ENCODE measurements around the gene CERK. TPM values are rescaled to one million over a fixed set of nuclear protein-coding genes. Genes with fewer than 3 reads are reported as not detected.

Gene CERK
- total RNA-seq, 1 donor from 2014 or later: 22.6 TPM

DNA sequence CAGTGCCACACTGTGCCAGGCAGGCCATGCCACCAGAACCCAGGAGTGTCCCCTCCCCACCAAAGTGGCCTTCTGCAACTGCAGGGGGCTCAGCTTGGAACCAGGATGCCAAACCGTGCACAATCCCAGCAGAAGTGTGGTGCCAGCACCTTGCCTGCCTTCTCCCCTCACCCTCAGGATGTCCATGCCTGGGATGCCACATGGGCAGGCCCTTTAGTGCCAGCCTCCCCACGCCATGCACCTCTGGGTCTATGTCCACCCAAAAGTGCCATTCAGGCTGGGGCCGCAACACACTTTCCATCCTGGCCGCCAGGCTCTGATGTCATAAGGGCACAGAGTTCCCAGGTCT, 15.7 kb upstream of the CERK start:
- no peak for DNase-seq (ENCODE audit: low read depth)
- TF ChIP-seq, protein P1, sequence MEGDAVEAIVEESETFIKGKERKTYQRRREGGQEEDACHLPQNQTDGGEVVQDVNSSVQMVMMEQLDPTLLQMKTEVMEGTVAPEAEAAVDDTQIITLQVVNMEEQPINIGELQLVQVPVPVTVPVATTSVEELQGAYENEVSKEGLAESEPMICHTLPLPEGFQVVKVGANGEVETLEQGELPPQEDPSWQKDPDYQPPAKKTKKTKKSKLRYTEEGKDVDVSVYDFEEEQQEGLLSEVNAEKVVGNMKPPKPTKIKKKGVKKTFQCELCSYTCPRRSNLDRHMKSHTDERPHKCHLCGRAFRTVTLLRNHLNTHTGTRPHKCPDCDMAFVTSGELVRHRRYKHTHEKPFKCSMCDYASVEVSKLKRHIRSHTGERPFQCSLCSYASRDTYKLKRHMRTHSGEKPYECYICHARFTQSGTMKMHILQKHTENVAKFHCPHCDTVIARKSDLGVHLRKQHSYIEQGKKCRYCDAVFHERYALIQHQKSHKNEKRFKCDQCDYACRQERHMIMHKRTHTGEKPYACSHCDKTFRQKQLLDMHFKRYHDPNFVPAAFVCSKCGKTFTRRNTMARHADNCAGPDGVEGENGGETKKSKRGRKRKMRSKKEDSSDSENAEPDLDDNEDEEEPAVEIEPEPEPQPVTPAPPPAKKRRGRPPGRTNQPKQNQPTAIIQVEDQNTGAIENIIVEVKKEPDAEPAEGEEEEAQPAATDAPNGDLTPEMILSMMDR (conservative IDR thresholded peaks at IDR 0.05; ENCODE audit: low read depth, low read length): no peak
- no peak overlapping the region for H3K4me3 ChIP-seq (ENCODE audit: low read depth, low read length)

GRCh38 chr22:46753360-46753759, 15.3 kb upstream of the CERK start:
- DNase-seq (ENCODE audit: low read depth): no peak
- TF ChIP-seq, protein P1 (conservative IDR thresholded peaks at IDR 0.05; ENCODE audit: low read depth, low read length): no peak

GRCh38 chr22:46752988-46753310, 14.9 kb upstream of the CERK start:
- H3K4me3 ChIP-seq (ENCODE audit: low read depth, low read length): no peak overlapping the region
- no peak for DNase-seq (ENCODE audit: low read depth)
- TF ChIP-seq, protein P1 (conservative IDR thresholded peaks at IDR 0.05; ENCODE audit: low read depth, low read length): no peak

More at GRCh38 chr22:46753360-46753759, 15.3 kb upstream of the CERK start:
- no peak overlapping the region for H3K4me3 ChIP-seq (ENCODE audit: low read depth, low read length)

DNA sequence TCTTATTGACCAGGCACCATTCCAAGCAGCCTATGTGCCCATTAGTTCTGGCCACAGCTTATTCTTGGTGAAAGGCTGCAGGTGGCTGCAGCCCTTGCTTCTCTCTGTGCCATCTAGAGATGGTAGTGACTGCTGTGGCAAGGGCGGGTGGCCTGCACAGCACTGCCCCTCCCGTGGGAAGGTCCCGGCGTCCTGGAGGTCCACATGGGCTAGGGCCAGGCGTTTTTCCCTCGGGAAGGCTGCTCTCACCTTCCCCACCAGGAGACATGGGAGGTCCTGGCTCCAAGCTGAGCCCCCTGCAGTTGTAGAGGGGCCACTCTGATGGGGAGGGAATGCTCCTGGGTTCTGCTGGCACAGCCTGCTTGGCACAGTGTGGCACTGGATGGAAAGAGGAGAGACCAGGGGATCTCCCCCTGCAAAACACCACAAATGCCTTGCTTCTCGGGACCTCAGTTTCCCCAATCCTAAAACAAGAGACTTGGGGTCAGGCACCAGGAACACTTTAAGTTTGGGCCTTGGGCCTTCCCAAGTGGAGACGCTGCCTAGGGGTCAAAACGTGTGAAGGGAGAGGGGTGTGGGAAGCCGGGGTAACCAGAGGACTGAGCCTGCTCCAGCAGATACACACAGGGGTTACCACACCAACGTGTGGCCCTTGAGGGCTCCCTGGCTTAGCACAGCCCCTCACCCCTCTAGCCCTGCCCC, 14.4 kb upstream of the CERK start:
- DNase-seq (ENCODE audit: low read depth): no peak
- TF ChIP-seq, protein P1 (conservative IDR thresholded peaks at IDR 0.05; ENCODE audit: low read depth, low read length): no peak
- H3K4me3 ChIP-seq (ENCODE audit: low read depth, low read length): no peak overlapping the region

DNA sequence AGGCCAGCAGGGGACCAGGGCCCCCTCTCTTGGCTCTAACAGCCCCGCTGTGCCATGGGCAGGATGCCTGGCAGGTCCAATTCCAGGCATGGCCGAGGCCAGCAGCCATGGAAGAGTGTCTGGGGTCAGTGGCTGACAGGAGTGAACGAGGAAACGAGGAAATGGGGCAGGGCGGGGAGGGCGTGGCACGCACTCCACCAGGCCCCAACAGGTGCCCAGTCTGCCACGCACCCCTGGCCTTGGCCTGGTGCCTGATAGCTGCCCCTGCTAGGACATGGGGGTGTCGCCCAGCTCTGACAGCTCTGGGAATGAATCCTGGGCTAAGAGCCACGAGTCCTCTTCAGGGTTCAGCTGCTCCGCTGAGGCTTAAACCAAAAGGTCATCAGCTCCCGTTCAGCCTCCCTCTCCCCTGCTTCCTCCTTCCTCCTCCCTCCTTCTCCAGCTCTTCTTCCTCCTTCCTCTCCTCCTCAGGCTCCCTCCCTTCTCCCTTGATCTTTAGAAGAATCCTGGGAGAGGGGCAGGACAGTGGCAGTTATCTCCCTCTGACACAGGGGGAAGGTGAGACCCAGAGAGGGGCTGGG, 12.9 kb upstream of the CERK start:
- no peak overlapping the region for H3K4me3 ChIP-seq (ENCODE audit: low read depth, low read length)
- DNase-seq (ENCODE audit: low read depth): no peak
- TF ChIP-seq, protein P1 (conservative IDR thresholded peaks at IDR 0.05; ENCODE audit: low read depth, low read length): no peak

DNA sequence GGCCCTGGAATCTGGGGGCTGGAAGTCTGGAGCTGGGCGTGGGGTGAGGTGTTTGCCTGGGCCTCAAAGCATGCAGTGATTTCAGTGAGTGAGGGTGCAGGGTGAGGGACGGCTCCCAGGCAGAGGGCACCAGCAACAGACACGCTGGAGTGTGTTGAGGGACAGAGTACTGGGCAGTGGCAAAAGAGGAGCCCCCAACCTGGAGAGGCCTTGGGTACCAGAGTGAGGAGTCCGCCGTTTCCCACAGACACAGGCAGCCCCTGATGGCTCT, 12.4 kb upstream of the CERK start:
- H3K4me3 ChIP-seq (ENCODE audit: low read depth, low read length): no peak overlapping the region
- DNase-seq (ENCODE audit: low read depth): no peak
- TF ChIP-seq, protein P1 (conservative IDR thresholded peaks at IDR 0.05; ENCODE audit: low read depth, low read length): no peak

Measured in epithelial cell of proximal tubule (primary cell).